Thoracic aorta (tissue), 2 donors: ENCODE results near the gene TIMP3. TPM values are rescaled to one million over a fixed set of nuclear protein-coding genes. Genes with fewer than 3 reads are reported as not detected.

Source experiments
- ATAC-seq: fragments of 150-250 bp; one replicate; pipeline ENCODE4 v1.8.0; 2017; ENCODE audit warnings: low read depth; ENCODE audit not compliant: insufficient number of reproducible peaks, low FRiP score
- DNase-seq: peaks from one replicate; pipeline ENCODE4 v3.0.0-alpha.2; 2020; ENCODE audit warnings: low spot score
- H3K27ac ChIP-seq, 2 donors: fragments of 200-600 bp; sonication (generic); 1 replicate in 1 of 2; 2 replicates in 1 of 2; pipeline ENCODE4 v1.5.1; 2016; ENCODE audit warnings: mild to moderate bottlenecking in 2 of 2, moderate library complexity in 2 of 2
- H3K27me3 ChIP-seq: fragments of 200-600 bp; sonication (generic); replicated peaks from 2 replicates; pipeline ENCODE4 v1.6.0; 2016; ENCODE audit warnings: mild to moderate bottlenecking; ENCODE audit not compliant: insufficient read depth
- H3K36me3 ChIP-seq: fragments of 200-600 bp; sonication (generic); one replicate; pipeline ENCODE4 v1.5.1; 2016
- H3K4me1 ChIP-seq, 2 donors: fragments of 200-600 bp; sonication (generic); 1 replicate in 1 of 2; 2 replicates in 1 of 2; pipeline versions ENCODE4 v1.5.1 to v1.6.0; 2016; ENCODE audit warnings: low read depth in 2 of 2, mild to moderate bottlenecking in 1 of 2; ENCODE audit not compliant: control insufficient read depth in 1 of 2
- H3K4me3 ChIP-seq: fragments of 200-600 bp; sonication (generic); 2 replicates; pipeline ENCODE4 v1.5.1; 2016; ENCODE audit warnings: mild to moderate bottlenecking
- H3K9me3 ChIP-seq: fragments of 200-600 bp; sonication (generic); 2 replicates; pipeline ENCODE4 v1.5.1; 2016
- CTCF ChIP-seq: fragments of 200-600 bp; sonication (generic); IDR thresholded peaks from one replicate; pipeline ENCODE4 v1.5.1; 2019; ENCODE audit warnings: antibody characterized with exemption
- total RNA-seq, 2 donors: library from RNA; depleted of rRNA; stranded (reverse); fragments of >200 nt; gene quantifications; one replicate each; pipeline versions ENCODE4 v1.1.0 to v1.2.3, GENCODE V29; 2016

TIMP3 gene
- total RNA-seq, 2 donors from 2014 or later = 471 to 756 TPM

GRCh38 chr22:32874385-32874784, 72.9 kb downstream of the TIMP3 start:
- TF ChIP-seq CTCF = no peak
- H3K4me3 ChIP-seq = no peak overlapping the region
- no peaks in the 10 kb centered on the region for H3K4me1 ChIP-seq
- no peak for ATAC-seq
- DNase-seq = no peak
- H3K36me3 ChIP-seq = no peaks in the 10 kb centered on the region
- H3K9me3 ChIP-seq = no peaks in the 10 kb centered on the region
- H3K27ac ChIP-seq = no peak overlapping the region
- H3K27me3 ChIP-seq = no peaks in the 10 kb centered on the region

GRCh38 chr22:32874976-32875375, 73.5 kb downstream of the TIMP3 start:
- Histone ChIP-seq H3K27me3 (no peaks in the 10 kb centered on the region), H3K4me1 (no peaks in the 10 kb centered on the region), H3K9me3 (no peaks in the 10 kb centered on the region), H3K4me3 (no peak overlapping the region), H3K36me3 (no peaks in the 10 kb centered on the region), H3K27ac (no peak overlapping the region)
- ATAC-seq (no peak), DNase-seq (no peak)
- no peak for TF ChIP-seq CTCF

GRCh38 chr22:32876516-32876915, 75.0 kb downstream of the TIMP3 start:
- DNase-seq (no peak), ATAC-seq (no peak)
- Histone ChIP-seq H3K4me3 (no peak overlapping the region), H3K4me1 (peaks cover 0 to 6% of the 10 kb centered on the region in 2 donors), H3K9me3 (no peaks in the 10 kb centered on the region), H3K36me3 (no peaks in the 10 kb centered on the region), H3K27me3 (no peaks in the 10 kb centered on the region), H3K27ac (no peak overlapping the region)
- no peak for TF ChIP-seq CTCF

- no peak overlapping the region for H3K4me3 ChIP-seq
- peaks cover 0 to 6% of the 10 kb centered on the region in 2 donors for H3K4me1 ChIP-seq
- no peak for DNase-seq
- H3K36me3 ChIP-seq = no peaks in the 10 kb centered on the region
- H3K9me3 ChIP-seq = no peaks in the 10 kb centered on the region
- H3K27me3 ChIP-seq = no peaks in the 10 kb centered on the region
- H3K27ac ChIP-seq = no peak overlapping the region
- no peak for TF ChIP-seq CTCF
- no peak for ATAC-seq
These were observed 75.7 kb downstream of the TIMP3 start for GRCh38 chr22:32877196-32877595.

- H3K4me1 ChIP-seq = peaks cover 0 to 6% of the 10 kb centered on the region in 2 donors
- no peaks in the 10 kb centered on the region for H3K36me3 ChIP-seq
- no peak overlapping the region for H3K27ac ChIP-seq
- H3K9me3 ChIP-seq = no peaks in the 10 kb centered on the region
- ATAC-seq (no peak), DNase-seq (no peak)
- TF ChIP-seq CTCF = no peak
- H3K4me3 ChIP-seq = no peak overlapping the region
- H3K27me3 ChIP-seq = no peaks in the 10 kb centered on the region
These were observed 78.0 kb downstream of the TIMP3 start for GRCh38 chr22:32879550-32879949.
